GM18907 (cell line): ENCODE measurements around the gene ARR3.
"Not testable (repeated sequence)": the region's sequence is repeated elsewhere in the genome, so short reads cannot be mapped to it uniquely, and the experiment has no call there.

Source experiments
- ATAC-seq: cut with Tn5 transposase; IDR thresholded peaks from one replicate; pipeline ENCODE4 v1.9.1; 2021; ENCODE audit warnings: mild to moderate bottlenecking, moderate library complexity; ENCODE audit not compliant: unreplicated experiment

Gene ARR3

DNA sequence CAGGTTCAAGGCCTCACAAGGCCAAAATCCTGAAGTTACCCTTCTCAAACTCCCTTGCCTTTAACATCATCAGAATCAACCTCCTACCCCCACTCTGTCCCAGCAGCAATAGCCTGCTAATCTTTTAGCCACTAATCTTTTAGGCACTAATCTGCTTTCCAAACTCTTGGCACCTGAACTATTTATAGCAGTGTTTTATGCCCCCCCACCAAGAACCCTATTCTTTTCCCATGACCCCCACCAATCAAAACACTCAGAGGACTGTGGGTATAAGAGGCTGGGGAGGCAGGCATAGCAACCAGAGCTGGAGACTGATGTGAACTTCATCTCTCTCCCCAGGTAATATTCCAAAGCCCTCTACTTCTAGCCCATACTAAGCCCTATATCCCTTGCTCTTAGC lies at the start of gene ARR3:
Gene ARR3, plus strand, starts transcription at position 301 of the 400 bp plus-strand sequence. CDS start 1,052 bp downstream, outside the sequence.
- no peak for ATAC-seq

DNA sequence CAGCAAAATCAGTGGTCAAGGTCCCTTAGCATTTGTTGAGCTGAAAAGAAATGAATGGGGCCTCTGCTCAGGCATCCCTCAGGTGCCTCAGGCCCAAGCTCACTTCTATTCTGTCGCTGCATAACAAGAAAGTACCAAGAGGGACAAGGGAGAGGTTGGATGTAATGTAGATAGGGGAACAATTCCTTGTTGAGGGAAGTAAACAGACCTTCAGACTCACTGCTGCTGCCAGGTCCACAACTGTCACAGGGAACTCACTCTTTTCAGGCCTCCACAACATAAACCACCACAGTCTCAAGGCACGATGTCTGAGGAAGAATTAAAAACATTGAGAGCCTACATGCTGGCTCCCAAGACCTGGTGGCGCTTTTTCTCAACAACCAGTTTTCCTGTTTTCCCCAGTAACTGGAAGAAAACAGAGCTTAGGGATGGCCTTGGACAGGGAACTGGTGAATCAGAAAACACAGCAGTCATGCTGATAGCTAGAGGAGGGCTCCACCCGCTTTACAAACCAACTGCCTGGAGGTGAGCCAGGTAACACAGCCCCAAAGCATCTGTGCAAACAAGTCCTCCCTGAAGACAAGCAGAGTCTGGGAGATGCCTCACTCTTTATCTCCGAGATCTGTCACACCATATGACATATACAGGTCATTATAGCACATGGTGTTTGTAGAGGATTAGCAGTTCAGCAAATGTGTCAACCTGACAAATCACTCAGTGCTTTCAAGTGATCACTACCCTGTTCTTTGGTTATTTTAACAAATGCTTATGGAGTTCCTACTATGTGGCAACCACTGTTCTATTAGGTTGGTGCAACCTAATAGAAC lies 48.0 kb upstream of the ARR3 start:
- no peak for ATAC-seq

DNA sequence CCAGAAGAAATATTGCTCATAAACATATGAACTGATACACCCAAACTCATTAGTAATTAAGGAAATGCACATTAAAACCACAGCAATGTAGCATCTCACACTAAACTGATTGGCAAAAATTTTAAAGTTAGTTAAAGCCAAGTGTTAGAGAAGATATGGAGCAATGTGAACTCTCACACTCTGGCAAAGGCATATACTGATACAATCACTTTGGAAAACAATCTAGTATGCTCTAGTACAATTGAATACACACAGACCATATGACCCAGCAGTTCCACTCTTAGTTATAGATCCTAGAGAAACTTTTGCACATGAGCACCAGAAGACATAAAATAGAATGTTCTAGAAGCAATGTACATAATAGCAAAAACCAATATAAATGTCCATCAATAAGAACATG lies 42.1 kb upstream of the ARR3 start:
- ATAC-seq, result no peak

DNA sequence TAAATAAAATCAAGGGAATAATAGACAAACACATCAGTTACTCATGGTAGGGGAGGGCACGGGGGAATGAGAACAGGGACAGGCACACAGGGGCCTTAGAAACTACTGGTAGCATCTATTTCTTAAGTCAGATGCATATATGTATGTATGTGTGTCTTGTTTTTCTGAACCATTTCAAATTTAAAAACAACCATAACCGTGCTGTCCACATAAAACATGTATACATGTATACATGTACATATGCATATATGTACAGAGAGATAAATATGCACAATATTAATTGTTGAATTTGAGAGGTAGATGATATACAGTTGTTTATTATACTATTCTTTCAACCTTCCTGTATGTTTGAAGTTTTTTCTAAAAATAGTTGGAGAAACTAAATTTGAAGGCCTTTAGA lies 41.4 kb upstream of the ARR3 start:
- ATAC-seq, result no peak

DNA sequence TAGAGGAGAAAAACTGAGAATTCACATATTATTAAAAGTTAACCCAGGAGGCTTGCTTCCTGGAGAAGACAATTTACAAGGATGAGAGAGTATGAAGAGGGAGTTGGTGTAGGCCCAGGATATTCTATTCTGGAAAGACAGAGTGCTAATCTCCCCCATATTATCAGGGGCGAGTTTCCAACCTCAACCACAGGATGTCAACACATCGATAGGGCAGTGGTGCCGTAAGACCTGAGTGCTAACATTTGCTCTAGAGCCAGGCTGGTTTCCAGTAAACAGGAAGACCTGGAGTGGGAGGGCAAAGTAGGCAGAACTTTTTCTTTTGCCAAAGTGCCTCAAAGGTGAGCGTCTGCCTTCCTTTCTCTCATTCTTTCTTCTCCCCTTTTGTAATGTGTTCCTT lies 36.5 kb upstream of the ARR3 start:
- no peak for ATAC-seq

DNA sequence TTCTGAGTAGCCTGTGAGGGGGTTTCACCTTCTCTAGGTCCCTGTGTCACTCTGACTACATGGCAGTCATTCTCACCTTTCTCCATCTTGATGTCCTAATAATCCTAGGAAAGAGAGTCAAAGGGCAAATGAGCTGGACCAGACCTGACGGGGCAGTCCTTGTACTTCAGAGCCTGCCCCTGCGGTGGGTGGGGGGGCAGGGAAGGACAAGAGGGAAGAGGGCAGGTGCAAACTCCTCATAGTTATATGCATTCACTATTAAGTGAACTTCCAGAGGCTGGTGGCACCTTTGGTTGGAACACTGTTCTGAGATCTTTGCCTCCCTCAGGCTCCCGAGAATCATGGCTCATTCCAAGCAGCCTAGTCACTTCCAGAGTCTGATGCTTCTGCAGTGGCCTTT lies 33.8 kb upstream of the ARR3 start, which contains the start of gene AWAT1:
Gene AWAT1, plus strand, starts transcription at position 301 of the 400 bp plus-strand sequence. Its CDS starts 41 bp downstream, at position 342.
- ATAC-seq, result no peak

DNA sequence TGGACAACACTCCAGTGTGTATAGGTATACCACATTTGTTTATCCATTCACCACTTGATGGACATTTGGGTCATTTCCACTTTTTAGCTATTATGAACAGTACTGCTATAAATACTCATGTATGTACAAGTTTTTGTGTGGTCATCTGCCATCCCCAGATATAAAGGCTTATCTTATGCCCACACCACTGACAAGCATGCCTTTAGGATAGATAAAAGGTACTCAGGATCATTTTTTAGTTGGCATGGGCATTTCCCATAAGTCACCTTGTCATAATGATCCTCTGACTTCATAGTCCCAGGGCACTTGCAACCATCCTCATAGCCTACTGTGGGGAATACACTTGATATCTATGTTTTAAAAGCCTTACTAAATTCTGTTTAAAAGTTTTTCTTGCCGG lies 27.4 kb upstream of the ARR3 start:
- no peak for ATAC-seq

DNA sequence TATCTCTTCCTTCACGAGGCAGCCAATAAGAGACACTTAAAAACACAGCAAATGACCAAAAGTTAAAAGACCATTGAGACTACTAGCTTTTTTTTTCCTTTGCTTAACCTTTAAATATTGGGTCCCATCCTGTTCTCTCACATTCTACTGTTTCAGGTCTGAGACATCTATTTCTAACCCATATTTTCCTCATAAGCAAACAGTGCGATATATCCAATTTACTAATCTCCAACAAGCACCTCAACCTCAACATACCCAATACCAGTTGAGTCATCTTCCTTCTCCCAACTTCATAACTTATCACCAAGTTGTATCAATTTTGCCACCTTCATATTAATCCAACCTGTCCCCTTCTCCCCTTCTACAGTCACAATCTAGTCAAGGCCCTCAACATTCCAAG lies 26.6 kb upstream of the ARR3 start:
- ATAC-seq, result no peak

DNA sequence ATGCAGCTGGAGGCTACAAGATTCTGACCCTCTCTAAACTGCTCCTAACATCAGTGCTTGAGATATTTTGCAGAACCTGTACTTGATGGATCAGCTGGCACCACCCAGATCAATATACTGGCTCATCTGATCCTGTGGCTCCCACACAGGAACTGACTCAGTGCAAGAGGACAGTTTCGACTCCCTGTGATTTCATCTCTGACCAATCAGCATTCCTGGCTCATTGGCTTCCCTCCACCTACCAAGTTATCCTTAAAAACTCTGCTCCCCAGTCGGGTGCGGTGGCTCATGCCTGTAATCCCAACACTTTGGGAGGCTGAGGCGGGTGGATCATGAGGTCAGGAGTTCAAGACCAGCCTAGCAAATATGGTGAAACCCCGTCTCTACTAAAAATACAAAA lies 24.5 kb upstream of the ARR3 start:
- ATAC-seq, result not testable (repeated sequence)

DNA sequence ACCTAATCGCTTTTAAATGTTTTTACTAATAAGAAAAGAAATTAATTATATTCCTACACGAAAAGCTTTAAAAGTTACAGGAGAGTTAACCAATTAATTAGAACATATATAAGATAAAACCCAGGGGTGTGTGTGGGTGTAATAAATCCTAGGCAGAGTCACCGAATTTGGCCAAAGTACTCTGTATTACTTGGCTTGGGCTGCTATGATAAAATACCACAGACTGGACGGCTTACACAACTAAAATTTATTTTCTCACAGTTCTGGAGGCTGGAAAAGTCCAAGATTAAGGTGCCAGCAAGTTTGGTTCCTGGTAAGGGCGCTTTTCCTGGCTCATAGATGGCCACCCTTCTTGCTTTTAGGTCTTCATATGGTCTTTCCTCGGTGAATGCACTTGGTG lies 23.3 kb upstream of the ARR3 start:
- ATAC-seq, result no peak

DNA sequence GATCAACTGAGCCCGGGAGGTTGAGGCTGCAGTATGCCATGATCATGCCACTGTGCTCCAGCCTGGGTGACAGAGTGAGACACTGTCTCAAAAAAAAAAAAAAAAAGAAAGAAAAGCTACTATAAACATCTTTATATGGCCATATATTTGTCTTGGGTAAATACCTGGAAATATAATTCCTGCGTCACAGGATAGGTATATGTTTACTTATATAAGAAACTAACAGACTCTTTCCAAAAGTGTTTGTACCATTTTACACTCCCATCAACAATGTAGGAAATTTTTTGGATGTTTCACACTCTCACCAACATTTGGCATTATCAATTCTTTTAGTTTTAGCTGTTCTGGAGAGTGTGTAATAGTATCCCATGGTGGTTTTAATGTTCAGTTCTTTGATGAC lies 20.9 kb upstream of the ARR3 start:
- ATAC-seq, result no peak

DNA sequence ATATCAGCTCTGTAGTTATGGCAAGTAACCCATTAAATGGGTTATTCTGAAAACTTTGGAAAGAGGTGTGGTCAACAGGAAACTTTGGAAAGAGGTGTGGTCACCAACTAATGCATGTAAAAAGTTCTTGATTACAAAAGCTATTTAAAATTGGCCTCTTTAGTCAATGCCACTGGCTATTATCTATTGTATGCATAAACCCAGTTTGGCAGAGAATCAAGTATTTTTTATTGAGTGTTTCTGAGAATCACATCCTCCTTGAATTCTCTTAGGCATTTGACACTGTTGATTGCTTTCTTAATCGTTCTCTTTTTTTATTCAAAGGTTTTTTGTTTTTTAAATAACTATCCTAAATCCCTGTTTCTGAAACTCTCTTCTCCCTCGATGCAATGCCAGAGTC lies 15.6 kb upstream of the ARR3 start:
- no peak for ATAC-seq

DNA sequence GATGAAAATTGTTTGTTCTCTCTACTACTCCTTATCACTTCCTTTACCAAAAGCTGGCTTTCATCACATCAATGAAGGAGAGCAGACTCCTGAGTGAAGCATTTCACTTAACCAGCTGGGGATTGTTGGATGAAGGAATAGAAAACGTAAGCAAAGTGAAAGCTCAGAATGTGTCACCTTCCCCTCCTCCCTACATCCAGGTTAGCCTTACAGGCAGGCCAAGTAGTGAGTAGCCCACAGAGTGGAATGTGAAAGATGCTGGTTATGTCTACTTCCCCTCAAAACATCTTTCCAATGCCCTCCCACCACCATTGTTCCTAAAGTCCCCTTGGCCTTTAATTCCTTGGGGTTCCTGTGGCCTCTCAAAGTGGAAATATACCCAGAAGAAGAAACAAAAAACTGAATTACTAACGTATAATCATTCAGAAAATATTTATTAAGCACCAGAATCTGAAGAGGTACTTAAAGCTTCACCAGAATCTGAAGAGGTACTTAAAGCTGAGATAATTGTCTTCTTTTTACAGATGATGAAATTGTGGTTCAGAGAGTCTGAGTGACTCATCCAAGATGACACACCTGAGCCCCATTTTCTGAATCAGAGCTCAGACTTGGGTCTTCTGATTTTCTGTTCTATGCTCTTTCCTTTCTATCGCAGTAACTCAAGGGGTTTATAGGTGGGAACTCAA lies 14.6 kb upstream of the ARR3 start:
- no peak for ATAC-seq

DNA sequence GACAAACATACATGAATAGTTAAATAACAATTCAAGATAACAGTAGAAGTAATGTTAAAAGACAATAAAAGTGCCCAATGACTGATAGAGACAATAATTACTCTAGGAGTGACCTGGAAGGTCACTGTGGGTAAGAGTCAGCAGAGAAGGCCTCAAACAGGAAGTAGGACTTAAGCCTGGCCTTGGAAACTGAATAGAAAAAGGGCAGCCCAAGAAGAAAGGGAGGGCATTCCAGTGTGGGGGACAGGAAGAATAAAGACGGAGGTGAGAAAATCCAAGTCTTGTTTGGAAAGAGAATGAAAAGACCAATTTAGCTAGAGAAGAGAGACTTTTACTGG lies 14.1 kb upstream of the ARR3 start:
- no peak for ATAC-seq

DNA sequence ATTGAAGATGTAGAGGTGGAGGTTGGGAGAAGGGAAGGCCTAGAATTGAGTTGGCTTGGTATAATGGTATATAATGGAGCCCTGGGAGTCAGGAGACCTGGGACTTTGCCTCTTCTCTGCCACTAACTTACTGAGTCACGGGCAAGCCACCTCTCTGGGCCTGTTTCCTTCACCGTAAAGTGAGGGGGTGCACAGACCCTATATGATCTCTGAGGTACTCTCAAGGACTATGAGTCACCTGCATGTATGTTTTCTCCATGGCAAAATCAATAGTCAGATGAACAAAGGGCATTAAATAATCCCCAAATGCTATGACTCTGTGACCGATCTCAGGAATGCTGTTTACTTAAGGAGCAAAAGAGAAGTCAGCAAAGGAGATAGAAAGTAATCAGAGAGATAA lies 13.2 kb upstream of the ARR3 start:
- ATAC-seq, result no peak

DNA sequence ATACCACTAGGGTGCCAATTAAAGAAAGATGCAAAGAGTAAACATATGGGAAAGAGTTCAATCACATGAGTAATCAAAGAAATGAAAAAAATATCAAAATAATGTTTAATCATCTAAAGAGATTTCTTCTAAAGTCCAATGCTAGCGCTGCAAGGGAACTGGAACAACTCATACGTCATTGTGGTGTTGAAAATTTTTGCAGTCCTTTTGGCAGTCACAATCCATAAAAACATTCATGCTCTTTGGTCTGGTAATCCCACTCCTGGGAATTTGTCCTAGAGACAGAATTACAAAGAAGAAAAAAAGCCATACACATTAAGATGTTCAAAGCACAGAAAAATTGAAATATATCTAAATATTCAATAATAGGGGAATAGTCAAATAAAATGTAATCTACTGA lies 12.7 kb upstream of the ARR3 start:
- ATAC-seq, result no peak

DNA sequence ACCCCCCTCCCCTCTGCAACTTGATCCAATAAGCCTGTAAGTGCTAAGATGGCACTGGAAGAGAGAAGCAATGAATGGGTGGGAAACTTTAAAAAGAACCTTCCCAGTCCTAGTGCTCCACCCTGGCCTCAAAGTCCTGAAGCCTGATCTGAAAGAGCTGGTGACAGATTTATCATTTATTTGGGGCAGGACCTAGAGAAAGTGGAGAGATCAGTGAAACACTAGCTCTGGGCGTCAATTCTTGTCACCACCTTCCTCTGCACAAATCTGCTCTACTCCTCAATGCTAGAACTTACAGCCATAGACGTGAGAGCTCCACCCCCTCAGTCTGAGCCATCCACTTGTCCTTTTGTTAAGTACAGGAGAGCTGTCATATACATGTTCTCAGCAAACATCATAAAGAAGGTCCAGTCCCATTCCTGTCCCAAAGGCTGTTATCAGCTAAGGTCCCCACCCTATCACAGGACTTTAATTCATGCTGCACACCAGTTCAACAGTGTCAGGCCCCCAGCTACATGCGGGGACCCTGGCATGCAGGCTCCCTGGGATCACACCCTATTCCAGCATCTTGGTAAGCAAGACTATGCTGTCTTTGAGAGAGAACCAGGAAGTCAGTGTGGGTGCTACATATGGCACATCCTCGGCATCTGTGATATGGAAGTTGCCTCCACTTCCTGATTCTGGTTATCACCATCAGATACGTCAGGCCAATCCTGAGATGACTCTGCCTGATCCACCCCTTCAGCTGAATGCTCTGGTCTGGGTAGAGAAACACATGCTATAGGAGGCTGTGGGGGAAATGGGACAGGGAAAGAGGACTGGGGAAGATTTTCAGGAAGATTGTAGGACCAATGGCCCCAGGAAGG lies 10.5 kb upstream of the ARR3 start:
- ATAC-seq, result no peak

DNA sequence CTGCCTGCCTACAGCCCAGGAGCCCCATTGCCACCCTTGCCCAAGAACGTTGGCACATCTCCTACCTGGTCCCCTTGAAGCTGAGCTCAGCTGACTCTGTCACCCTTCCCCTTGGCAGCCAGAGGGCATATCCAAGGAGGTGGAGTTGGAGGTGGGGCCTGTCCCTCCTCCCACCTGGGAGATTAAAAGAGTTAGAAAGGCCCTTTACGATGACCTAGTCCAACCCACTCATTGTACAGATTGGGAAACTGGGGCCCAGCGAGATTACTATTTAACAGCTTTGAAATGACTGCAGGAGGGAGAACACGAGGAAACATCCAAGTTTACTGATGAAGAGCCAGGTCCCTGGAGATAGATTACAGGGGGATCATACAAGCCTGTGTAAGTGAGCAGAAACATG lies 8.0 kb upstream of the ARR3 start, which contains the start of gene P2RY4:
Gene P2RY4, minus strand, starts transcription at position 101 of the 400 bp plus-strand sequence. CDS start 580 bp downstream, outside the sequence.
- ATAC-seq, result no peak

DNA sequence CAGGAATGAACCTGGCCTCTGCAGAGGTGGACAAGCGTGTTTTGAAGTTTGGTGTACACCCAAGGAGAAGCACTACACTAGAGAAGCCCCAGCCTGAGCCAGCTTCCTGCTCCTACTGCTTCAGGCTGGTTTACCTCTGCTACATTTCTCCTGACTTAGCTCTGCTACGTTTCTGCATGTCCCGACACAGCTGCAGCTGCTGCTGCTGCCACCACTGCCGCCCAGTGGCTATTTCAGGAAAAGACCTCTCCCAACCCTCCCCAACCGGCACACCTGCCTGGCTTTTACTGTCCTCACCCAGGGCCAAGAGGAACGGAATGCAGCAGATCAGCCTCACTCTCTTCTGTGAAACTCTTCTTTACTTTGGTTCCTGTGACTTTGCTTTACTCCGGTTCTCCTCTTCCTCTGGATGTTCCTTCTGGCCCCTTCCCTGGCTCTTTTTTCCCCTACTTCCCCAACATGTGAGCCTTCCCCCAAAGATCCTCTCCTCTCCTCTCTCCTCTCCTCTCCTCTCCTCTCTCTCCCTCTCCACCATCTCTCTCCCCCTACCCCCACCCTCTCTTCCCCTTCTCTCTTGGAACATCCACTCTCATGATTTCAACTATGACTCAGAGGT lies 5.1 kb upstream of the ARR3 start:
- ATAC-seq, result peak; percentile 65

DNA sequence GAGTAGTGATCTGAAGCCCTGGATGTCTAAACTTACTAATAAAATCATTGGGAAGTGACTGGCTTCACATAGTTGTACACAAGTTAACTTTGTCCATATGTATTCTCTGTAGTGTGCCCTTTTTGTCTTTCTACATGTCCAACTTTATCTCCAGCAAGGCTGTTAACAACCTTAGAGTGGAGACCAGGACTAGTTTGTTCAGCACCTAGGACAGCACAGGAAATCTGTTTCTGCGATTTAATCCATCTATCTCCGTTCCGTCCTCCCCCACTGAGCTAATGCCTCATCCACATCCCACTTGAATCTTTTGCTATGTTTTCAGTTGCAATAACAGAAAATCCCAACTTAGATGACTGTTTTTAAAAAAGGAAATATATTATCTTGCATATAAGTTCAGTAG lies 3.4 kb upstream of the ARR3 start:
- no peak for ATAC-seq

DNA sequence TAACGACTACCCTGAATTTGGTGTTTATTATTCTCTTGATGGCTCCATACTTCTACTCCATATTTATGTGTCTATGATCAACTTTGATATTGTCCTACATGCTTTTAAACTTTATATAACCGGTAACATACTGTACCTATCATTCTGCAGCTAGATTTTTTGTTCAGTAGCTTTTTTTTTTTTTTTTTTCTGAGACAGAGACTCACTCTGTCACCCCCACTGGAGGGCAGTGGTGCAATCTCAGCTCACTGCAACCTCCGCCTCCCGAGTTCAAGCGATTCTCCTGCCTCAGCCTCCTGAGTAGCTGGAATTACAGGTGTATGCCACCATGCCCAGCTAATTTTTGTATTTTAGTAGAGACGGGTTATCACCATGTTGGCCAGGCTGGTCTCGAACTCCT lies 5.9 kb downstream of the ARR3 start:
- not testable (repeated sequence) for ATAC-seq
